GM19351 (cell line): Measurements from ENCODE around the gene TMEM39A.

Experiments used
- ATAC-seq: cut with Tn5 transposase; IDR thresholded peaks from one replicate; pipeline ENCODE4 v1.9.1; 2021; ENCODE audit warnings: mild to moderate bottlenecking, moderate library complexity; ENCODE audit not compliant: unreplicated experiment

The TMEM39A gene

GRCh38 chr3:119457246-119457645 is 6.2 kb downstream of the TMEM39A start:
- no peak for ATAC-seq

- ATAC-seq: no peak
Measured at GRCh38 chr3:119456469-119456868, 6.9 kb downstream of the TMEM39A start.

- no peak for ATAC-seq
Measured at GRCh38 chr3:119453822-119454221, 9.6 kb downstream of the TMEM39A start.

GRCh38 chr3:119444590-119444989 is 18.8 kb downstream of the TMEM39A start:
- no peak for ATAC-seq

- no peak for ATAC-seq
Measured at GRCh38 chr3:119443179-119443578, 20.2 kb downstream of the TMEM39A start.

- ATAC-seq: no peak
Measured at GRCh38 chr3:119437691-119438258, 25.6 kb downstream of the TMEM39A start.

GRCh38 chr3:119436977-119437376 is 26.4 kb downstream of the TMEM39A start:
- no peak for ATAC-seq

- ATAC-seq: no peak
Measured at GRCh38 chr3:119434703-119435102, 28.7 kb downstream of the TMEM39A start.

- ATAC-seq: no peak
Measured at GRCh38 chr3:119433613-119434325, 29.6 kb downstream of the TMEM39A start.

- ATAC-seq: no peak
Measured at GRCh38 chr3:119428538-119428937, 34.9 kb downstream of the TMEM39A start.

- ATAC-seq: no peak
Measured at GRCh38 chr3:119427669-119428068, 35.7 kb downstream of the TMEM39A start.

GRCh38 chr3:119420196-119420595 is 43.2 kb downstream of the TMEM39A start:
- ATAC-seq: no peak

GRCh38 chr3:119418641-119419040 is 44.8 kb downstream of the TMEM39A start:
- ATAC-seq: no peak

GRCh38 chr3:119417771-119418512 is 45.5 kb downstream of the TMEM39A start:
- no peak for ATAC-seq

GRCh38 chr3:119416873-119417272 is 46.5 kb downstream of the TMEM39A start:
- ATAC-seq: no peak

- no peak for ATAC-seq
Measured at GRCh38 chr3:119413603-119414280, 49.7 kb downstream of the TMEM39A start.

GRCh38 chr3:119409844-119410243 is 53.6 kb downstream of the TMEM39A start:
- no peak for ATAC-seq

GRCh38 chr3:119408243-119408950 is 55.0 kb downstream of the TMEM39A start:
- ATAC-seq: peak; percentile 77

- no peak for ATAC-seq
Measured at GRCh38 chr3:119405315-119405714, 58.1 kb downstream of the TMEM39A start.

- no peak for ATAC-seq
Measured at GRCh38 chr3:119403201-119403600, 60.2 kb downstream of the TMEM39A start.

GRCh38 chr3:119402791-119403190 is 60.6 kb downstream of the TMEM39A start:
- no peak for ATAC-seq
